Heart left ventricle (tissue), 13 donors: ENCODE data around the gene NUP214.

ENCODE experiments used
- POLR2A ChIP-seq, 2 donors: fragments of 450-650 bp; IDR thresholded peaks; one replicate each; pipeline ENCODE4 v1.6.1; 2017; ENCODE audit warnings: antibody characterized with exemption in 2 of 2, mild to moderate bottlenecking in 2 of 2, moderate library complexity in 2 of 2
- TF ChIP-seq, protein P1 (sequence below), 12 donors: fragments of 200-600 bp; sonication (generic) in 4 of 12; IDR thresholded peaks; one replicate each; pipeline versions ENCODE4 v1.5.0 to v1.8.0; 2018 to 2022; ENCODE audit warnings: antibody characterized with exemption in 12 of 12, mild to moderate bottlenecking in 5 of 12
- donor health status: ischemic (EF 13 %, LVEDD 7.1; RV severe dilation, severe dysfunction).
- donor health status: DM: no; HTN: yes; CAD: no.
- donor health status: DM: no; HTN: no; CAD: no.
- donor health status: ischemic (EF 25% LVEDD 6.9; RV normal size, moderate dysfunction).
- donor health status: ischemic (EF 25% LVEDD 5.7; RV mildly dilated, moderate dysfunction).
- donor health status: ischemic (EF 35%, LVEDD 5.7; RV mildly dilated, moderate dysfunction).
- donor health status: nonischemic (EF 11% LVEDD 7.7; RV severe dilation, severe dysfunction).
- donor health status: DM: yes; HTN: yes; CAD: no.
- donor health status: PGD.
- donor health status: ischemic (EF 29% LVEDD 5.4; RV normal size, mild dysfunction).
- donor health status: nonischemic (EF 23%, LVEDD 6.1; RV moderate dilation, normal function).

DNA sequence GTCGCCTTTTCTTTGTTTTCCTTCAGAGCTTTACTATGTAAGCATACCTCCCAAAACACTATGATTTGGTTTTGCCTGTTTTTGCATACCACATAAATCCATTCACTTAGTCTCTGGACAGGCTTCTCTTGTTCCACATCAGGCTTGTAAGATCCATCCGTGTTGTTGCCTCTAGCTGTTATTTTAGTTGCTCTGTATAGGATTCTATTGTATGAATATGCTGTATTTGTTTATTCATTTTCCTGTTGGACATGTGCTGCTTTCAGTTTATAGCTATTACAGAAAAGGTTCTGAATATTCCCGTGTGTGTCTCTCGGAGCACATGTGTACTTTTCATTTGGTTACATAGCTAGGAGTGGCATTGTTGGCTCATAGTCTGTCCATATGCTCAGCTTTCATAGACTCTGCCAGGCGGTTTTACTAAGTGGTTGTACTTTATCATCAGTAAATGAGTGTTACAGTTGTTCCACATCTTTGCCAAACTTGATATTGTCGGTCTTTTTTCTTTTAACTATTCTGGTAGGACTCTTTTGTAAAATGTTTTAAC lies 41.8 kb downstream of the NUP214 start:
- TF ChIP-seq, protein P1, sequence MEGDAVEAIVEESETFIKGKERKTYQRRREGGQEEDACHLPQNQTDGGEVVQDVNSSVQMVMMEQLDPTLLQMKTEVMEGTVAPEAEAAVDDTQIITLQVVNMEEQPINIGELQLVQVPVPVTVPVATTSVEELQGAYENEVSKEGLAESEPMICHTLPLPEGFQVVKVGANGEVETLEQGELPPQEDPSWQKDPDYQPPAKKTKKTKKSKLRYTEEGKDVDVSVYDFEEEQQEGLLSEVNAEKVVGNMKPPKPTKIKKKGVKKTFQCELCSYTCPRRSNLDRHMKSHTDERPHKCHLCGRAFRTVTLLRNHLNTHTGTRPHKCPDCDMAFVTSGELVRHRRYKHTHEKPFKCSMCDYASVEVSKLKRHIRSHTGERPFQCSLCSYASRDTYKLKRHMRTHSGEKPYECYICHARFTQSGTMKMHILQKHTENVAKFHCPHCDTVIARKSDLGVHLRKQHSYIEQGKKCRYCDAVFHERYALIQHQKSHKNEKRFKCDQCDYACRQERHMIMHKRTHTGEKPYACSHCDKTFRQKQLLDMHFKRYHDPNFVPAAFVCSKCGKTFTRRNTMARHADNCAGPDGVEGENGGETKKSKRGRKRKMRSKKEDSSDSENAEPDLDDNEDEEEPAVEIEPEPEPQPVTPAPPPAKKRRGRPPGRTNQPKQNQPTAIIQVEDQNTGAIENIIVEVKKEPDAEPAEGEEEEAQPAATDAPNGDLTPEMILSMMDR (IDR thresholded peaks at IDR 0.05), result no peak
- no peak for TF ChIP-seq POLR2A (IDR thresholded peaks at IDR 0.05)
